K562 (cell line): ENCODE results near the gene AP2S1. TPM values are rescaled to one million over a fixed set of nuclear protein-coding genes. Genes with fewer than 3 reads are reported as not detected.

ENCODE experiments used
- CBFB ChIP-seq: sonication (generic); formaldehyde crosslinking; IDR thresholded peaks from 2 replicates; pipeline ENCODE4 v1.4.0; 2020; ENCODE audit warnings: mild to moderate bottlenecking, missing genetic modification reagents
- CBX1 ChIP-seq: sonication (generic); IDR thresholded peaks from 2 replicates; pipeline ENCODE4 v1.6.1; 2016; ENCODE audit warnings: antibody characterized with exemption, low read depth, mild to moderate bottlenecking
- HDAC6 ChIP-seq: IDR thresholded peaks from 2 replicates; pipeline ENCODE4 v1.6.1; 2012; ENCODE audit warnings: low read depth, mild to moderate bottlenecking, control low read depth, inconsistent platforms, low read length, moderate library complexity
- IFI16 ChIP-seq: fragments of 250-450 bp; sonication (Bioruptor Pico); IDR thresholded peaks from 2 replicates; pipeline ENCODE4 v2.1.2; 2022; ENCODE audit warnings: mild to moderate bottlenecking, inconsistent platforms
- KAT2B ChIP-seq: IDR thresholded peaks from one replicate; pipeline ENCODE4 v1.6.1; 2012; ENCODE audit warnings: low read depth, mild to moderate bottlenecking, control low read depth, inconsistent platforms, low read length, moderate library complexity
- KDM5B ChIP-seq: fragments of 200-600 bp; sonication (generic); IDR thresholded peaks from 2 replicates; pipeline ENCODE4 v1.6.1; 2012; ENCODE audit warnings: low read depth, mild to moderate bottlenecking, moderate library complexity, low read length, control low read depth, inconsistent platforms; ENCODE audit not compliant: insufficient replicate concordance
- NR2F6 ChIP-seq: fragments of 450-650 bp; formaldehyde crosslinking; IDR thresholded peaks from 2 replicates; pipeline ENCODE4 v1.4.0; 2020; ENCODE audit warnings: mild to moderate bottlenecking
- TAL1 ChIP-seq: fragments of 450-650 bp; IDR thresholded peaks from 2 replicates; pipeline ENCODE4 v1.6.1; 2016; ENCODE audit warnings: mild to moderate bottlenecking
- ZFPM2 ChIP-seq: fragments of 250-450 bp; sonication (Bioruptor Pico); IDR thresholded peaks from 2 replicates; pipeline ENCODE4 v1.5.1; 2022; ENCODE audit warnings: mild to moderate bottlenecking
- ZFX ChIP-seq: sonication (generic); formaldehyde crosslinking; IDR thresholded peaks from 2 replicates; pipeline ENCODE4 v1.8.0; 2022; ENCODE audit warnings: mild to moderate bottlenecking, missing genetic modification reagents, moderate library complexity
- ZNF75A ChIP-seq: fragments of 450-650 bp; formaldehyde crosslinking; IDR thresholded peaks from 2 replicates; pipeline ENCODE4 v1.4.0; 2020; ENCODE audit warnings: mild to moderate bottlenecking
- polyA plus RNA-seq, 8 experiments: library from polyadenylated mRNA; depleted of rRNA in 4 of 8; stranded (reverse) in 5 of 8; unstranded in 3 of 8; fragments of >200 nt; fragmentation: Nextera tagmentation in 2 of 8; fragmentation: Illumina TruSeq in 1 of 8; extraction: Ambion mirVana in 2 of 8; extraction: Trizol in 1 of 8; gene quantifications; 2 replicates each; pipeline versions ENCODE4 v1.2.1 to v1.2.3, GENCODE V29; 2011 to 2014; ENCODE audit warnings: inconsistent platforms in 1 of 8, missing spikeins in 1 of 8
- total RNA-seq, 7 experiments: library from RNA; depleted of rRNA in 6 of 7; stranded (reverse); fragments of >200 nt in 6 of 7; fragmentation: Illumina TruSeq in 2 of 7; extraction: Trizol in 2 of 7; gene quantifications; 2 replicates each; pipeline versions ENCODE4 v1.2.1 to v1.2.3, GENCODE V29; 2011 to 2021; ENCODE audit warnings: low replicate concordance in 1 of 7
- TF ChIP-seq, protein P1 (sequence below), 2 experiments: fragments of 450-650 bp in 1 of 2; IDR thresholded peaks; 2 replicates each; pipeline ENCODE4 v1.6.1; 2011 to 2017; ENCODE audit warnings: low read depth in 2 of 2, antibody characterized with exemption in 1 of 2, borderline replicate concordance in 1 of 2, low read length in 1 of 2, mild to moderate bottlenecking in 1 of 2, mixed read lengths in 1 of 2; ENCODE audit not compliant: control insufficient read depth in 1 of 2
- TF ChIP-seq, protein P2 (sequence below): sonication (generic); formaldehyde crosslinking; IDR thresholded peaks from 2 replicates; pipeline ENCODE4 v1.8.0; 2022; ENCODE audit warnings: missing genetic modification reagents, mild to moderate bottlenecking, borderline replicate concordance
- TF ChIP-seq, protein P3 (sequence below): fragments of 450-650 bp; IDR thresholded peaks from 2 replicates; pipeline ENCODE4 v1.6.1; 2018; ENCODE audit warnings: mild to moderate bottlenecking, low read depth; ENCODE audit not compliant: partially characterized antibody
- TF ChIP-seq, protein P4 (sequence below): IDR thresholded peaks from 3 replicates; pipeline ENCODE4 v1.6.1; 2011; ENCODE audit warnings: borderline replicate concordance, mild to moderate bottlenecking, moderate library complexity; ENCODE audit not compliant: insufficient read length; ENCODE audit errors: extremely low read depth
- TF ChIP-seq, protein P5 (sequence below): fragments of 250-450 bp; sonication (Bioruptor Pico); IDR thresholded peaks from 2 replicates; pipeline ENCODE4 v1.4.0; 2020

The AP2S1 gene
- total and polyA plus RNA-seq, 9 of the 15 experiments (the other 6 are each of a cell fraction or from before 2014, with no cell fraction given): 32.4 to 294 (median 136) TPM

DNA sequence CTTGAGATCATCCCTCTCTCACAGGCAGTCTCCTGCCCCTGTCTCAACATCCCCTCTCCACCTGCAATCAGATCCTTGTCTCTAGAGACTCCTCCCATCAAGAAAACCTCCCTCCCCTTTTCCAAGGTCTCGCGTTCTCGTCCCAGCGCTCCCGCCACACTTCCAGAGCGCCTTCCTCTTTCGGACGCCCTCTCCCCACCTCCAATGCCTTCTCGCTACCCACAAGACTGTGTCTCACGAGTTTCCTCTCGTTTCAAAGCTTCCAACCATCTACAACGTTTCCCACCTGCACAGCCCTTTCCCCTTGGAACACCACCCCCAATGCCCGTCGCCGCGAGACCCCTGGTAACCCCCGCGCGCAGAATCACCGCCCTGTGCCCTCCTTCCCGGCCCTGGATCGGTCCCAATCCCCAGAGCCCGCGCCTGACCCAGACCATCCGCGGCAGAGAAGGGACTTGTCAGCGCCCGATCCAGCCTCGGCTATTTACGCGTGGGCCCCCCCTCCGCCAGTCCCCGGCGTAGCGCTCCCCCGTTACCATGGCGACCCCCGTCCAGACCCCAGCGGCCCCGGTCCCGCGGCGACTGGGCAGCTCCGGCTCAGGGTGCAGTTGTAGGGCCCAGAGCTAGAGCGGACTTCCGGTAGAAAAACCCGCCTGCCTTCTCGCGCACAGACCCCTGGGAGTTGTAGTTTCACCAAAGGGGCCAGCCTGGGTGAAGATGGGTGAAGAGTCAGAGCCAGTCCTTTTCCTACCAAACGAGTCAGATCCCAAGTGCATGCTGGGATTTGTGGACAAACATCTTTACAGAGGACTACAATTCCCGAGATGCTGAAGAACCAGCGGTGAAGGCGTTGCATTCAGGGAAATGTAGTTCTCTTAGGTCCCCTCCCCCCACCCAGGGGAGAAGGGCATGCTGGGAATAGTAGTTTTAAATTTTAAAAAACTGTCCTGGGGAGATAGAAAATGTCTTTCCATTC is at the start of gene AP2S1 (continued):
- TF ChIP-seq, protein P1, sequence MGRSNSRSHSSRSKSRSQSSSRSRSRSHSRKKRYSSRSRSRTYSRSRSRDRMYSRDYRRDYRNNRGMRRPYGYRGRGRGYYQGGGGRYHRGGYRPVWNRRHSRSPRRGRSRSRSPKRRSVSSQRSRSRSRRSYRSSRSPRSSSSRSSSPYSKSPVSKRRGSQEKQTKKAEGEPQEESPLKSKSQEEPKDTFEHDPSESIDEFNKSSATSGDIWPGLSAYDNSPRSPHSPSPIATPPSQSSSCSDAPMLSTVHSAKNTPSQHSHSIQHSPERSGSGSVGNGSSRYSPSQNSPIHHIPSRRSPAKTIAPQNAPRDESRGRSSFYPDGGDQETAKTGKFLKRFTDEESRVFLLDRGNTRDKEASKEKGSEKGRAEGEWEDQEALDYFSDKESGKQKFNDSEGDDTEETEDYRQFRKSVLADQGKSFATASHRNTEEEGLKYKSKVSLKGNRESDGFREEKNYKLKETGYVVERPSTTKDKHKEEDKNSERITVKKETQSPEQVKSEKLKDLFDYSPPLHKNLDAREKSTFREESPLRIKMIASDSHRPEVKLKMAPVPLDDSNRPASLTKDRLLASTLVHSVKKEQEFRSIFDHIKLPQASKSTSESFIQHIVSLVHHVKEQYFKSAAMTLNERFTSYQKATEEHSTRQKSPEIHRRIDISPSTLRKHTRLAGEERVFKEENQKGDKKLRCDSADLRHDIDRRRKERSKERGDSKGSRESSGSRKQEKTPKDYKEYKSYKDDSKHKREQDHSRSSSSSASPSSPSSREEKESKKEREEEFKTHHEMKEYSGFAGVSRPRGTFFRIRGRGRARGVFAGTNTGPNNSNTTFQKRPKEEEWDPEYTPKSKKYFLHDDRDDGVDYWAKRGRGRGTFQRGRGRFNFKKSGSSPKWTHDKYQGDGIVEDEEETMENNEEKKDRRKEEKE (IDR thresholded peaks at IDR 0.05; ENCODE audit: borderline replicate concordance in 1 of 2, control insufficient read depth in 1 of 2, low read depth in 2 of 2, low read length in 1 of 2): peak in 1 of 2 experiments; percentile 94; a peak in 2 of 4 replicates
- TF ChIP-seq ZFX (CRISPR knock-in tag) (peak; percentile 80), ZFPM2 (no peak), KDM5B (peak; percentile 72), CBX1 (0 out of 2 replicates have a peak, but pooled peaks have one; percentile 41), TAL1 (no peak), ZNF75A (CRISPR knock-in tag) (no peak), NR2F6 (CRISPR knock-in tag) (no peak), HDAC6 (no peak), CBFB (no peak), IFI16 (CRISPR knock-in tag) (no peak), KAT2B (no peak)
- TF ChIP-seq, protein P2, sequence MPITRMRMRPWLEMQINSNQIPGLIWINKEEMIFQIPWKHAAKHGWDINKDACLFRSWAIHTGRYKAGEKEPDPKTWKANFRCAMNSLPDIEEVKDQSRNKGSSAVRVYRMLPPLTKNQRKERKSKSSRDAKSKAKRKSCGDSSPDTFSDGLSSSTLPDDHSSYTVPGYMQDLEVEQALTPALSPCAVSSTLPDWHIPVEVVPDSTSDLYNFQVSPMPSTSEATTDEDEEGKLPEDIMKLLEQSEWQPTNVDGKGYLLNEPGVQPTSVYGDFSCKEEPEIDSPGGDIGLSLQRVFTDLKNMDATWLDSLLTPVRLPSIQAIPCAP (CRISPR knock-in tag): no peak
- TF ChIP-seq, protein P3, sequence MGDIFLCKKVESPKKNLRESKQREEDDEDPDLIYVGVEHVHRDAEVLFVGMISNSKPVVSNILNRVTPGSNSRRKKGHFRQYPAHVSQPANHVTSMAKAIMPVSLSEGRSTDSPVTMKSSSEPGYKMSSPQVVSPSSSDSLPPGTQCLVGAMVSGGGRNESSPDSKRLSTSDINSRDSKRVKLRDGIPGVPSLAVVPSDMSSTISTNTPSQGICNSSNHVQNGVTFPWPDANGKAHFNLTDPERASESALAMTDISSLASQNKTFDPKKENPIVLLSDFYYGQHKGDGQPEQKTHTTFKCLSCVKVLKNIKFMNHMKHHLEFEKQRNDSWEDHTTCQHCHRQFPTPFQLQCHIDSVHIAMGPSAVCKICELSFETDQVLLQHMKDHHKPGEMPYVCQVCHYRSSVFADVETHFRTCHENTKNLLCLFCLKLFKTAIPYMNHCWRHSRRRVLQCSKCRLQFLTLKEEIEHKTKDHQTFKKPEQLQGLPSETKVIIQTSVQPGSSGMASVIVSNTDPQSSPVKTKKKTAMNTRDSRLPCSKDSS: no peak
- TF ChIP-seq, protein P4, sequence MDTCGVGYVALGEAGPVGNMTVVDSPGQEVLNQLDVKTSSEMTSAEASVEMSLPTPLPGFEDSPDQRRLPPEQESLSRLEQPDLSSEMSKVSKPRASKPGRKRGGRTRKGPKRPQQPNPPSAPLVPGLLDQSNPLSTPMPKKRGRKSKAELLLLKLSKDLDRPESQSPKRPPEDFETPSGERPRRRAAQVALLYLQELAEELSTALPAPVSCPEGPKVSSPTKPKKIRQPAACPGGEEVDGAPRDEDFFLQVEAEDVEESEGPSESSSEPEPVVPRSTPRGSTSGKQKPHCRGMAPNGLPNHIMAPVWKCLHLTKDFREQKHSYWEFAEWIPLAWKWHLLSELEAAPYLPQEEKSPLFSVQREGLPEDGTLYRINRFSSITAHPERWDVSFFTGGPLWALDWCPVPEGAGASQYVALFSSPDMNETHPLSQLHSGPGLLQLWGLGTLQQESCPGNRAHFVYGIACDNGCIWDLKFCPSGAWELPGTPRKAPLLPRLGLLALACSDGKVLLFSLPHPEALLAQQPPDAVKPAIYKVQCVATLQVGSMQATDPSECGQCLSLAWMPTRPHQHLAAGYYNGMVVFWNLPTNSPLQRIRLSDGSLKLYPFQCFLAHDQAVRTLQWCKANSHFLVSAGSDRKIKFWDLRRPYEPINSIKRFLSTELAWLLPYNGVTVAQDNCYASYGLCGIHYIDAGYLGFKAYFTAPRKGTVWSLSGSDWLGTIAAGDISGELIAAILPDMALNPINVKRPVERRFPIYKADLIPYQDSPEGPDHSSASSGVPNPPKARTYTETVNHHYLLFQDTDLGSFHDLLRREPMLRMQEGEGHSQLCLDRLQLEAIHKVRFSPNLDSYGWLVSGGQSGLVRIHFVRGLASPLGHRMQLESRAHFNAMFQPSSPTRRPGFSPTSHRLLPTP: no peak
- TF ChIP-seq, protein P5, sequence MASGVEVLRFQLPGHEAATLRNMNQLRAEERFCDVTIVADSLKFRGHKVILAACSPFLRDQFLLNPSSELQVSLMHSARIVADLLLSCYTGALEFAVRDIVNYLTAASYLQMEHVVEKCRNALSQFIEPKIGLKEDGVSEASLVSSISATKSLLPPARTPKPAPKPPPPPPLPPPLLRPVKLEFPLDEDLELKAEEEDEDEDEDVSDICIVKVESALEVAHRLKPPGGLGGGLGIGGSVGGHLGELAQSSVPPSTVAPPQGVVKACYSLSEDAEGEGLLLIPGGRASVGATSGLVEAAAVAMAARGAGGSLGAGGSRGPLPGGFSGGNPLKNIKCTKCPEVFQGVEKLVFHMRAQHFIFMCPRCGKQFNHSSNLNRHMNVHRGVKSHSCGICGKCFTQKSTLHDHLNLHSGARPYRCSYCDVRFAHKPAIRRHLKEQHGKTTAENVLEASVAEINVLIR (CRISPR knock-in tag): peak; percentile 50
